Activated B cell treated with CpG ODN at 0.5 μM for 24 hours (primary cell): ENCODE results near the gene PDE1C. TPM values are rescaled to one million over a fixed set of nuclear protein-coding genes. Genes with fewer than 3 reads are reported as not detected.

Source experiments
- ATAC-seq: fragments of 200-7000 bp; cut with Tn5 transposase; one replicate; pipeline ENCODE4 v1.10.0; 2021; ENCODE audit warnings: low read depth, mild to moderate bottlenecking, moderate library complexity
- CTCF ChIA-PET: fragments of 350-600 bp; sonication (Branson Sonifier 250); formaldehyde crosslinking; loops from one replicate; lab custom pipeline; 2021; ENCODE audit warnings: antibody characterized with exemption; lab: Charles Lee
- POLR2A ChIA-PET: fragments of 350-600 bp; sonication (Branson Sonifier 250); formaldehyde crosslinking; loops from one replicate; lab custom pipeline; 2021; ENCODE audit warnings: antibody characterized with exemption; lab: Charles Lee
- DNase-seq: peaks from one replicate; pipeline ENCODE4 v3.0.0; 2022
- H3K27ac Mint-ChIP-seq: one replicate; pipeline ENCODE4 v1.8.0; 2020; ENCODE audit warnings: mixed read lengths
- H3K27me3 Mint-ChIP-seq: one replicate; pipeline ENCODE4 v1.8.0; 2021; ENCODE audit warnings: mixed read lengths
- H3K36me3 Mint-ChIP-seq: one replicate; pipeline ENCODE4 v1.8.0; 2021; ENCODE audit warnings: low read depth, mixed read lengths
- H3K4me1 Mint-ChIP-seq: one replicate; pipeline ENCODE4 v1.8.0; 2021; ENCODE audit warnings: mixed read lengths
- H3K4me3 Mint-ChIP-seq: one replicate; pipeline ENCODE4 v1.8.0; 2020; ENCODE audit warnings: mild to moderate bottlenecking, mixed read lengths
- H3K9me3 Mint-ChIP-seq: one replicate; pipeline ENCODE4 v1.8.0; 2020; ENCODE audit warnings: mixed read lengths
- intact Hi-C: fragments of 100-400 bp; cut with micrococcal nuclease; formaldehyde crosslinking; loops from one replicate; pipeline ENCODE4 v1.15.1; 2024
- total RNA-seq: library from RNA; stranded (reverse); gene quantifications from 2 replicates; pipeline ENCODE4 v1.2.3, GENCODE V29; 2022
- TF ChIP-seq, protein P1 (sequence below): fragments of 200-600 bp; IDR thresholded peaks from one replicate; pipeline ENCODE4 v1.8.0; 2022; ENCODE audit warnings: antibody characterized with exemption, mild to moderate bottlenecking

PDE1C gene
- total RNA-seq, 1 donor from 2014 or later = not detected

DNA sequence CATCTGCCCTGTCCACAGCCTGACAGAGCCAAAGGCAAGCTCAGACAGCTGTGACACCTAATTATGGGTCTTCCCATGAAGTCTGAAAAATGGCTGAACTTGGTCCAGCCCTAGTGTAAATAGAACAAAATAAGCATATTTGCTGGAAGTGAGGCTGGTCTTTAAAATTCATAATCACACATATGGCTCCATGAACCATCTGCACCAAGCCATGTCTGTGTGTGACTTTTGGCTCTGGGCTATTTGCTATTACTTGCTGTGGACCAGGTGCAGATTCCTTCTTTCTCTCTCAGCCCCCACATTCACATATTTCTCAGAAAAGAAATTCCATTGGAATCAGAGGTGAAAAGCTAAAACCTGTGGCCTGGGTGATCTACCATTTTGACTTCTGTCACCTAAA is 175.9 kb downstream of the PDE1C start:
- CTCF ChIA-PET = no interaction called here
- no peaks in the 10 kb centered on the region for H3K27me3 Mint-ChIP-seq

DNA sequence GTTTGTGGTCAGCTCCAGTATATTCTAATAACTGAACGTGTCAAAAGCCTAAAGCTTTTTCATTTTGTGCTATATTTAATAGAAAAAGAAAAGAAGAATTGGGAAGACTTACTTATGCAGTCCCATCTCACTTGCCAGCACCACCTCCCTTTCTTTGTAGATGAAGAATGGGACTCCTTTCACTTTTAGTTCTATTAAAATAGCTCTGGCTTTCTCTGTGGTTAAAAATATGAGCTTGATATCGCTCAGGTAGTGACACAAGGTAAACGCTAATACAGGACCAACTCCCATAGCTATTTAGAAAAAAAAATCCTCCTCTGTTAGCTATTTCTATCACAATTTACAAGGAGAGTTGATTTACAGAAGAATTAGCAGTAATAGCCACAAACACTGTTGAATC is 176.8 kb downstream of the PDE1C start:
- DNase-seq (no peak), ATAC-seq (no peak)
- Mint-ChIP-seq H3K4me3 (no peak overlapping the region), H3K36me3 (no peaks in the 10 kb centered on the region), H3K27ac (no peak overlapping the region), H3K9me3 (no peaks in the 10 kb centered on the region), H3K27me3 (no peaks in the 10 kb centered on the region), H3K4me1 (no peaks in the 10 kb centered on the region)
- intact Hi-C loops = no loop called here
- CTCF ChIA-PET = no interaction called here
- TF ChIP-seq, protein P1, sequence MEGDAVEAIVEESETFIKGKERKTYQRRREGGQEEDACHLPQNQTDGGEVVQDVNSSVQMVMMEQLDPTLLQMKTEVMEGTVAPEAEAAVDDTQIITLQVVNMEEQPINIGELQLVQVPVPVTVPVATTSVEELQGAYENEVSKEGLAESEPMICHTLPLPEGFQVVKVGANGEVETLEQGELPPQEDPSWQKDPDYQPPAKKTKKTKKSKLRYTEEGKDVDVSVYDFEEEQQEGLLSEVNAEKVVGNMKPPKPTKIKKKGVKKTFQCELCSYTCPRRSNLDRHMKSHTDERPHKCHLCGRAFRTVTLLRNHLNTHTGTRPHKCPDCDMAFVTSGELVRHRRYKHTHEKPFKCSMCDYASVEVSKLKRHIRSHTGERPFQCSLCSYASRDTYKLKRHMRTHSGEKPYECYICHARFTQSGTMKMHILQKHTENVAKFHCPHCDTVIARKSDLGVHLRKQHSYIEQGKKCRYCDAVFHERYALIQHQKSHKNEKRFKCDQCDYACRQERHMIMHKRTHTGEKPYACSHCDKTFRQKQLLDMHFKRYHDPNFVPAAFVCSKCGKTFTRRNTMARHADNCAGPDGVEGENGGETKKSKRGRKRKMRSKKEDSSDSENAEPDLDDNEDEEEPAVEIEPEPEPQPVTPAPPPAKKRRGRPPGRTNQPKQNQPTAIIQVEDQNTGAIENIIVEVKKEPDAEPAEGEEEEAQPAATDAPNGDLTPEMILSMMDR = no peak
- POLR2A ChIA-PET = no interaction called here

More for the DNA sequence above, 175.9 kb downstream of the PDE1C start:
- ATAC-seq (no peak), DNase-seq (no peak)
- intact Hi-C loops = no loop called here
- no peak overlapping the region for H3K4me3 Mint-ChIP-seq
- no peak overlapping the region for H3K27ac Mint-ChIP-seq
- POLR2A ChIA-PET = no interaction called here
- H3K4me1 Mint-ChIP-seq = no peaks in the 10 kb centered on the region
- TF ChIP-seq, protein P1 = no peak
- H3K9me3 Mint-ChIP-seq = no peaks in the 10 kb centered on the region
- no peaks in the 10 kb centered on the region for H3K36me3 Mint-ChIP-seq

DNA sequence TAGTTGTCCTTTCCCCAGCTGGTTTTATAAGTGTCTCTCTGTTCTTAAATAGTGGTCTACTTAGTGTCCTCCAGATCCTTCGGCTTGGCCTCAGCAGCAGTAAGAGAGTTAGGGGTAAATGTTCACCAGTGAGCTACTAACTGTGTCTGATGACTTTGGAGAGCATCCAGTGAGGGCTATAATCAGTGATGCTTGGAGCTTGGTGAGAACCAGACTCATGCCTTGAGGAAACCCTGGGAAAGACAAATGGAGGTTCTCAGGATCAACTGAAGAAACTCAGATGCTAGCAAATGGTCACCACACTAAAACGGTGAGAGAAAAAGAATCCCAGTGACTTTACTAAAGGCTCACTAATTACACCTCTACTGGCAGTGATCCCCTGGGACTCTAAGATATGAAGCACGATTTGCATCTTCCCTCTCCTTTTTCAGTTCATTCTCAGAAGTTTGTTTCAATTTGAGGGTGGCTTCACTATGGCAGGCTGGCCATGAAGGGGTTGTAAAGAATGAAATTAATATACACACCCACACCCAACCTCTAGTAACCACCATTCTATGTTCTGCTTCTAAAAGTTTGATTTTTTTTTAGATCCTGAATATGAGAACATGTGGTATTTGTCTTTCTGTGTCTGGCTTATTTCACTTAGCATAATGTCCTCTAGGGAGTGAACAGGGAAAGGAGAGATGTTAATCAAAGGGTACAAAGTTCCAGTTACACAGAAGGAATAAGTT is 177.9 kb downstream of the PDE1C start:
- no peaks in the 10 kb centered on the region for H3K36me3 Mint-ChIP-seq
- intact Hi-C loops = no loop called here
- POLR2A ChIA-PET = no interaction called here
- no peaks in the 10 kb centered on the region for H3K9me3 Mint-ChIP-seq
- CTCF ChIA-PET = no interaction called here
- H3K4me3 Mint-ChIP-seq = no peak overlapping the region
- H3K27ac Mint-ChIP-seq = no peak overlapping the region
- DNase-seq = no peak
- TF ChIP-seq, protein P1 = no peak
- ATAC-seq = no peak
- H3K4me1 Mint-ChIP-seq = no peaks in the 10 kb centered on the region
- H3K27me3 Mint-ChIP-seq = no peaks in the 10 kb centered on the region

- ATAC-seq = no peak
- Mint-ChIP-seq H3K27me3 (no peaks in the 10 kb centered on the region), H3K4me1 (no peaks in the 10 kb centered on the region), H3K9me3 (peaks cover 5% of the 10 kb centered on the region), H3K36me3 (no peaks in the 10 kb centered on the region), H3K4me3 (no peak overlapping the region), H3K27ac (no peak overlapping the region)
- CTCF ChIA-PET = no interaction called here
- intact Hi-C loops = no loop called here
- TF ChIP-seq, protein P1 = no peak
- POLR2A ChIA-PET = no interaction called here
- DNase-seq = no peak
Observed at GRCh38 chr7:31890766-31891165, 179.4 kb downstream of the PDE1C start.

DNA sequence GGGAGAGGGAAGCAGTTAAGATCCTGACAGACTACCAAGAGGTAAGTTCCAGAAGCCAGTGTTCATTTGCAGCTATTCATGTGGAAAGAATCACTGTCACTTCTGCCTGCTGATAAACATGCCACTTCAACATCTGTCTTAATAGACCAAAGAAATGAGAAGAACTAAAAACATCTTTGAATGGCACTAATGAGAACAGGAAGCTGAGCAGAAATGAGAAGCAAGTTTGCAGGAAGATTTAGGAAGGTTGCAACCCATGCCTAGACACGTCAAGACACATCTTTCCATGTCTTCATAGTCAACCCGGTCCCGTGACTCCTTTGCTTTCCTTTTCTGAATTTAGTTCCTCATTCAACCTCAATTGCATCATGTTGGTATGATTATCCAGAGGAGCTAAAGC is 180.0 kb downstream of the PDE1C start:
- intact Hi-C loops = no loop called here

More for the DNA sequence above, 180.0 kb downstream of the PDE1C start:
- DNase-seq = no peak
- Mint-ChIP-seq H3K9me3 (peaks cover 5% of the 10 kb centered on the region), H3K36me3 (no peaks in the 10 kb centered on the region), H3K4me3 (no peak overlapping the region), H3K27me3 (no peaks in the 10 kb centered on the region), H3K4me1 (no peaks in the 10 kb centered on the region), H3K27ac (no peak overlapping the region)
- ChIA-PET CTCF (no interaction called here), POLR2A (no interaction called here)
- TF ChIP-seq, protein P1 = no peak
- ATAC-seq = no peak
